Right forelimb (tissue), 1 donor: Measurements from ENCODE around the gene TAS2R42.

ENCODE experiments used
- DNase-seq: peaks from one replicate; pipeline ENCODE4 v3.0.0-alpha.2; 2018

Gene TAS2R42

GRCh38 chr12:11143352-11143751, 43.4 kb downstream of the TAS2R42 start:
- no peak for DNase-seq

GRCh38 chr12:11136075-11136474, 50.7 kb downstream of the TAS2R42 start:
- DNase-seq, result no peak
